ENCODE results near the gene PADI4.
"Not testable (repeated sequence)": the region's sequence is repeated elsewhere in the genome, so short reads cannot be mapped to it uniquely, and the experiment has no call there.

PADI4 gene

GRCh38 chr1:17400725-17401341 lies 92.8 kb downstream of the PADI4 start:
- no peak for DNase-seq

GRCh38 chr1:17401841-17402240 lies 93.8 kb downstream of the PADI4 start:
- no peak for DNase-seq

GRCh38 chr1:17403081-17403480 lies 95.1 kb downstream of the PADI4 start:
- no peak for DNase-seq

GRCh38 chr1:17404034-17404684 lies 96.2 kb downstream of the PADI4 start:
- DNase-seq, result no peak

- no peak for DNase-seq
These were observed 96.8 kb downstream of the PADI4 start for GRCh38 chr1:17404820-17405219.

GRCh38 chr1:17405898-17406759 lies 98.1 kb downstream of the PADI4 start:
- peak; percentile 58 for DNase-seq

GRCh38 chr1:17406760-17407475 lies 98.9 kb downstream of the PADI4 start:
- not testable (repeated sequence) for DNase-seq

- not testable (repeated sequence) for DNase-seq
These were observed 100.0 kb downstream of the PADI4 start for GRCh38 chr1:17407786-17408514.

GRCh38 chr1:17409391-17409811 lies 101.4 kb downstream of the PADI4 start:
- no peak for DNase-seq

- no peak for DNase-seq
These were observed 104.3 kb downstream of the PADI4 start for GRCh38 chr1:17412093-17412870.

Data from right kidney (tissue), 1 donor.